Tibial nerve (tissue), 4 donors: ENCODE measurements around the gene CCNQ.
"Not testable (repeated sequence)": the region's sequence is repeated elsewhere in the genome, so short reads cannot be mapped to it uniquely, and the experiment has no call there.

Experiments used
- EP300 ChIP-seq, 2 donors: sonication (generic); formaldehyde crosslinking; IDR thresholded peaks; one replicate each; pipeline ENCODE4 v1.6.1; 2017; ENCODE audit warnings: antibody characterized with exemption in 2 of 2, mild to moderate bottlenecking in 1 of 2
- TF ChIP-seq, protein P1 (sequence below), 5 experiments: fragments of 200-600 bp in 3 of 5; fragments of 450-650 bp in 2 of 5; sonication (generic) in 3 of 5; IDR thresholded peaks; one replicate each; pipeline ENCODE4 v1.5.1; 2016 to 2019; ENCODE audit warnings: antibody characterized with exemption in 5 of 5, mild to moderate bottlenecking in 3 of 5, moderate library complexity in 2 of 5

DNA sequence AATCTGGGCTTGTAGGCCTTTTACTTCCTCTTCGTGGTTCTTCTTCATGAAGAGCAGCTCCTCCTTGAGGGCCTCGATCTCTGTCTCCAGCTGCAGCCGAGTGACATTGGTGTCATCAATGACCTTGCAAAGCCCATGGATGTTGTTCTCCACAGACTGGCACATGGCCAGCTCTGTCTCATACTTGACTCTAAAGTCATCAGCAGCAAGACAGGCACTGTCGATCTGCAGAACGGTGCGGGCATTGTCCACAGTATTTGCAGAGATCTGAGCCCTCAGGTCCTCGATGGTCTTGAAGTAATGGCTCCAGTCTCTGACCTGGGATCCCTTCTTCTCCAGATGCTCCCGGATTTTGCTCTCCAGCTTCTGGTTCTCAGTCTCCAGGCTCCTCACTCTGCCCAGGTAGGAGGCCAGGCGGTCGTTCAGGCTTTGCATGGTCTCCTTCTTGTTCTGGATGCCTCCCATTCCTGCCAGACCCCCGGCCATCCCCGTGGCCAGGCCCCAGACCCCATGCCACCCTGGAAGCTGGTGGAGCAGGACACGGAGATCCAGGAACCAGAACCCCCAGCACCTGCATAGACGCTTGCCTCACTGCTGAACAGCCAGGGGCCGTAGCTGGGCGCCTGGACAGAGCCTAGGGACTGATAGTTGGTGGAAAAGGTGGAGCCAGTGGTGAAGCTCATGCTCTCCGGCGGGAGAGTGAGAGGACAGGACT is 5.9 kb upstream of the CCNQ start:
- TF ChIP-seq EP300 (IDR thresholded peaks at IDR 0.05) = not testable (repeated sequence)
- TF ChIP-seq, protein P1, sequence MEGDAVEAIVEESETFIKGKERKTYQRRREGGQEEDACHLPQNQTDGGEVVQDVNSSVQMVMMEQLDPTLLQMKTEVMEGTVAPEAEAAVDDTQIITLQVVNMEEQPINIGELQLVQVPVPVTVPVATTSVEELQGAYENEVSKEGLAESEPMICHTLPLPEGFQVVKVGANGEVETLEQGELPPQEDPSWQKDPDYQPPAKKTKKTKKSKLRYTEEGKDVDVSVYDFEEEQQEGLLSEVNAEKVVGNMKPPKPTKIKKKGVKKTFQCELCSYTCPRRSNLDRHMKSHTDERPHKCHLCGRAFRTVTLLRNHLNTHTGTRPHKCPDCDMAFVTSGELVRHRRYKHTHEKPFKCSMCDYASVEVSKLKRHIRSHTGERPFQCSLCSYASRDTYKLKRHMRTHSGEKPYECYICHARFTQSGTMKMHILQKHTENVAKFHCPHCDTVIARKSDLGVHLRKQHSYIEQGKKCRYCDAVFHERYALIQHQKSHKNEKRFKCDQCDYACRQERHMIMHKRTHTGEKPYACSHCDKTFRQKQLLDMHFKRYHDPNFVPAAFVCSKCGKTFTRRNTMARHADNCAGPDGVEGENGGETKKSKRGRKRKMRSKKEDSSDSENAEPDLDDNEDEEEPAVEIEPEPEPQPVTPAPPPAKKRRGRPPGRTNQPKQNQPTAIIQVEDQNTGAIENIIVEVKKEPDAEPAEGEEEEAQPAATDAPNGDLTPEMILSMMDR (IDR thresholded peaks at IDR 0.05) = not testable (repeated sequence)
